HG03378 (cell line): ENCODE data around the gene C1QBP.
A peak's percentile ranks its signal among the peaks of the same experiment; 100 is the strongest.
"Not testable (repeated sequence)": the region's sequence is repeated elsewhere in the genome, so short reads cannot be mapped to it uniquely, and the experiment has no call there.

Experiments used
- ATAC-seq: cut with Tn5 transposase; IDR thresholded peaks from one replicate; pipeline ENCODE4 v1.9.1; 2021; ENCODE audit warnings: mild to moderate bottlenecking, moderate library complexity; ENCODE audit not compliant: unreplicated experiment

C1QBP gene

DNA sequence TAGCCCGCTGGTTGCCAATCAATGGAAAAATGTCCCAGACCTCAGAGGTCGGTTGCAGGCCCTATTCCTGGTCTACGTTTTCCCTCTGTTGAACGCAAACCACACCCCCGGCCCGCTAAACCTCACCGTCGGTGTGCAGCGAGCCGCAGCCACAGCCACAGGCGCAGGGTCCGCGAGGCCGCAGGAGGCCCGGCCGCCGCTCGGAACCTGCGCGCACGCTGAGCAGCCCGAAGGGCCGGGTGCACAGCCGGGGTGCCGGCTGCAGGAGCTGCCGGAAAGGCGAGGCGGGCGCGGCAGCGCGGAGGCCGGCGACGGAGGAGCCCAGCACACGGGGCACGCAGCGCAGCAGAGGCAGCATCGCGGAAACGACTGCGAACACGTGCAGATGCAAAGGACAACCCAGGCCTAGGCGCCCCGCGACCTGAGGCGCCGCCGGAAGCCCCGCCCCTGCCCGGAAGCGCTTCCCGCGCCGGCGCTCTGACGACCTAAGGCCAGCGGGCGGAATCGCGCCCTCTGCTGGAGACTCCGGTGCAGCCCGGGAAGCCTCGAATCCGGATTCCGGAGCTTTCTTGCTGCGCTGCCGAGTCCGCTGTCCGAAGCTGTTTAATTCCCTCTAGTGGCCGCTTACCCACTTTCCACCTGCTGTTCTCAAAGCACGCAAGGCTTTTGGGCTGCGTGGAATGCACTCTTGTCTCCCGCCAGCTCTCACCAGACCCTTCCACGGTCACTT, at the start of gene C1QBP:
C1QBP (minus strand) TSS at position 440 of the 730 bp plus-strand sequence; CDS start at position 358, 82 bp downstream.
- ATAC-seq: peak; percentile 64

- ATAC-seq: no peak
Measured at GRCh38 chr17:5488752-5489151, 49.8 kb upstream of the C1QBP start.

DNA sequence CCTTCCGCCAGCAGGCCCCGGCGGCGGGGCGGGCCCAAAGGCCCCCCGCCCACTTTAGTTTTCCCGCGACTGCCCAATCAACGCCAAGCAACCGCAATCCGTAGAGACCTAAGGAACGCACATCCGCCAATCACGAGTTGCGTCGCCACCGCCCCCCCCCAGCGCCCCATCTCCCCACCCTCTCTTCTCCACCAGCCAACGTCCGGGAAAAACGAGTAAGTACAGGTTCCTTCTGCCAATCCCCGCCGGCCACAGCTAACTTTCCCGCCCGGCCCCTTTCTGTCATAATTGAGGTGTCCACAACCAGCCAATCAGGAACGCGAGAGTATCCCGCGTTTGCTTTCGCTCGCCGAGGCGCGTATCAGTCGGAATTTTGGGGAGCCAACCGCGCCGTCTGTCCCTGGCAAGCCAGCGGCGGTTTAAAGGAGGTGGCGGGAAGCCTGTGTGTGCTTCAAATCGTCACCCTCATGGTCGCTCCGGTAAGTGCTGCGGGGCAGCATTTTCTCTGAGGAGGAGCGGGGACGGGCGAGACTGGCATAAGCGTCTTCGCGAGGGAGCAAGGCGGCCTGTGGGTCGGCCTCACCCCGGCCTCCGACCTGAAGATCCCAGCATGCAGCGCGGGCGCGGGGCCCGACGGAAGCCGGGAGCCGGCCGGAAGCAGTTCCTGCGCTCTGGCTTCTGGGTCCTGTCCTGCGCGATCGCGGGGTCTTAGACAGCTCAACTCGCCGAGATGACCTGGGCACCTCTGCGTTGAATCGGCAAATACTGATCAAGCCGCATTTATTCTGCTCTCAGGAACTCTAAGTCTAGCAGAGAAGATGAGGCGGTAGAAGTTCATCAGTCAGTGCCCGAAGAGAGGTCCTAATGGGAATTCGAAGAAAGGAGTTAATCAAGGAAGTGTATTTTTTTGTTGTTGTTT, 47.5 kb upstream of the C1QBP start, which contains the start of gene MIS12:
MIS12 (plus strand) TSS at position 361 of the 919 bp plus-strand sequence. CDS start 2,297 bp downstream, outside the sequence.
- ATAC-seq: peak; percentile 73

DNA sequence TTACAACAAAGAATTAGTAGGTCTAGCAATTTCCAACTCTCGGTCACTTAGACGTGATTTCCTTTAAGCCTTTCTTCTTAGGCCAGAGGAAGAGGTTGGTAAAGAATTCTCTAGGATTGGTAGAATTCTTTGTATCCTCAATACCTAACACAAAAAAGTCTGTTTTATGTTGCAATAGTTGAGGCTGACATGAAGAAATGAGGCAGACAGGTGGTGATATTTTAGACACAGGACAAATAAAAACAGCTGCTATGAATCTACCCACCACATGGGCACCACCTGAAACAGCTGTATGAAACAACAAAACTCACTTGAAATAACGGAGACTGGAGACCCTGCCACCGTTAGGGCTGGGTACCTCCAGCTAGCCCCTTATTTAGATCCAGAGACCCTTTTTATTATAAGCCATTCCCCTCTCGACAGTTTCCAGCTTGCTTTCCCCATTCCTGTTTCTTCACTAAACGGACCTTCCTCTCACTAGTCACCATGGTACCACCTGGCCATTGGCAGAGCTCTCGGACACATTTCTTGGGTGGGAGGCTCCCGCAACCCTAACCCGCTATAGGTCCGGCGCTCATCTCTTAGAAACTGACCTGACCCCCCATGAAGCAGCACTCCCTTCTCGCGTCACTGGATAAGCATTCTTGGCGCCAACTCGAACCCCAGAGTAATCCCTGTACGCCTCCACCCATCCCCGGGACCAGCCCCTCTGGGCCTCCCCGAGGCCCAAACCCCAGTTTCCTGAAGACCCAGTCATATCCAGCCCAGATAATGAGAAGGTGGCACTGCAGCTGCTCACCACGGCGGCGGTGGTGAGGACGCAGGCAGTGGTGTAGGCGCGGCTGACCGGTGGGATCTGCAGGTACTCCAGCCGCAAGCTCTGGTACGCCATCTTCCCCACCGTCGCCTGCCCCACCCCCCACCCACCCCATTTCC, 46.6 kb upstream of the C1QBP start, which contains the start of gene DERL2:
DERL2 (minus strand) TSS at position 909 of the 936 bp plus-strand sequence; CDS start at position 892, 17 bp downstream.
- peak; percentile 14 for ATAC-seq

- no peak for ATAC-seq
Measured at GRCh38 chr17:5481451-5481850, 42.5 kb upstream of the C1QBP start.

GRCh38 chr17:5480962-5481361, 42.0 kb upstream of the C1QBP start:
- ATAC-seq: no peak

DNA sequence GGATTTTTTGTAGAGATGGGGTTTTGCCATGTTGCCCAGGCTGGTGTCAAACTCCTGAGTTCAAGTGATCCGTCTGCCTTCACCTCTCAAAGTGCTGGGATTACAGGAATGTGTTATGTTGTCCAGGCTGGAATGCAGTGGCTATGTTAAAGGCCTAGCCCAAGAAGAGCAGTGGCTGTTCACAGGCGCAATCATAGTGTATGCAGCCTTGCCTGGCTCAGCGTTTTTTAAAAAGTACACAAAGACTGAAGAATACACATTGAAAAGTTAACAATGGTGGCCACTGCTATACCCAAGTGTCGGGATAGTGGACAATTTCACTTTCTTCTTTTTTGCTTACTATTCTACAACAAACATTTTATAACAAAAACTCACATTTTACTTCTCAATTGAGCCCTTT, 40.0 kb upstream of the C1QBP start:
- no peak for ATAC-seq

- ATAC-seq: no peak
Measured at GRCh38 chr17:5473906-5474305, 35.0 kb upstream of the C1QBP start.

DNA sequence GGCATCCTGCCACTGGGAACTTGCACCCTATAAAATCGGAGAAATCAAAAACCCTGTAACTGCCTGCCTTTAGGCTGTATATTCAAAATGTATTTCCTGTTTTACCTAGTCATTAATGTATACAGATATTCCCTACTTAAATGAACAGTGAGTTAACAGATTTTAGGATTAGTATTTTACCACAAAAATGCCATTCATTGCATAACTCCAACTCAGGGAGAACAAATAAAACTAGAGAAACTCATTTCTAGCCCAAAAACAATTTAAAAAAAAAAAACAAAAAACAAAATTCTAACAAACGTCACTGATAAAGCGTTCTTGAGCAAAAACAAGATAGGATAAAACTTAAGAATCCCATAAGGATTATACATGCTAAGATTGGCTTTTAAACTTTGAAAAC, 33.6 kb upstream of the C1QBP start:
- no peak for ATAC-seq

GRCh38 chr17:5468075-5468473, 29.1 kb upstream of the C1QBP start:
- no peak for ATAC-seq

DNA sequence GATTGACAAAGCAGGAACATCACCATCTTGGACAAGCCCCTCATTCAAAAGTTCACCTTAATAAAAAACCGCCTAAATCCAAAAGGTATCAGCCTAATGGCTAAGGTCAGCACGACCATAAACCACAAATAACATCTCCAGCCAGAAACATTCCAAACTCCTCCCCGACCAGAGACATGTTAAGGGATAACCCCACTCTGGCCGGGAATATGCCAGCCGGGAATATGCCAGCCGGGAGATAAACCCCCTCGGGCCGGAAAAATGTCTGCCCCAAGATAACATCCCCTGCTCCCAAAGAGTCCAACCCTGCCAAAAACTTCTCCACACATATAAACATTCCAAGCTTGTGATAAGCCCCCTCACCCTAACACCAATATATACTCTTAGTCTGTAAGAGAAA, 28.5 kb upstream of the C1QBP start:
- no peak for ATAC-seq

DNA sequence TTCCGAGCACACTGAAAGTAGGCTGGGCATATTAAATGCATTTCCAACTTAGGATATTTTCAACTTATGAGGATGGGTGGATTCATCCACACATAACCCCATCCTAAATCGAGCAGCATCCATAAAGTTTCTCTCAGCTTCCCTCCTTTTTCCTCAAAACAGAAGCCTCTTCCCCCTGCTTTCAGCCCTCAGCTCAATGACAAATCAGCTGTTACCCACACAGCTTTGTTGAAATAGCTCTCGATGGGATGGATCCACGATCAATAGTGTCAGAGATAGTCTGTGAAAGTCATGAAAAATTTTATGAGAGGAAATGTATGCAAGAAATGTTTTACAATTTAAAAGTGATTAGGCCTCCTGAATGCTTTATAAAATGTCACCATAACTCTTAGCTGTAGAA, 27.3 kb upstream of the C1QBP start:
- no peak for ATAC-seq

DNA sequence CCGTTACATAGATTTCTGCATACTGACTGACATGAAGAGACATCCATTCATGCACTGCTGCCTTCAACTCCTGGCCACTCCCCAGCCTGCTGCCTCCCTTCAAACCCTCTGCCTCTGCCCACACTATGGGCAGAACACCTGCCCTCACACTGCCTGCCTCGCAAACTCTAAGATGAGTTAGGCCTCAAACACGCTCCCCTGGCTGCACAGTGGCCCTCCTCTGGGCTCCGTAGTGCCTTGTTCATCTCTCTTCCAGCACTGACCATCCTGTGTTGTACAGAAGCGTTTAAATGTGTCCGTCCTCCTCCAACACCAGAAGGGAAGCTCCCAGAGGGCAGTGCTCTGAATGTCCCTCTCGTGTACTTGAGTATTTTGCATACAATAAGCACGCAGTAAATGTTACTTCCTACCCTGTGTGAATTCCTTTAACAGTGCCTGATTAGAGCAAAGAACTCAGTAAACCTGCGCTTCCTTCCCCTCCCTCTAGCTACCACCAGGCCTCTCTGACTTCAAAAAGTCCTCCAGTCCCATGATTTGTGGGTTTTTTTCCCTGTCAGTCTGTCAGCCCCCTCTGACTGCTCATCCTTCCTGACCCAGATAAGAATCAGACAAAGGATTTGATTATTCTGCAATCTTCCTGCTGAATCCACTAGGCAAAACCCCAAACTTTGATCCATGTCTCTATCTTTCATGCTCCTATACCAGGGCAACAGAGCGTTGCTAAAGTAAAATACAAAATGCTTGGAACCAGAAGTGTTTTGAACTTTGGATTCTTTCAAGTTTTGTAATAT, 26.0 kb upstream of the C1QBP start:
- ATAC-seq: no peak

GRCh38 chr17:5446786-5447185, 7.8 kb upstream of the C1QBP start:
- ATAC-seq: no peak

- ATAC-seq: no peak
Measured at GRCh38 chr17:5444209-5444608, 5.3 kb upstream of the C1QBP start.

DNA sequence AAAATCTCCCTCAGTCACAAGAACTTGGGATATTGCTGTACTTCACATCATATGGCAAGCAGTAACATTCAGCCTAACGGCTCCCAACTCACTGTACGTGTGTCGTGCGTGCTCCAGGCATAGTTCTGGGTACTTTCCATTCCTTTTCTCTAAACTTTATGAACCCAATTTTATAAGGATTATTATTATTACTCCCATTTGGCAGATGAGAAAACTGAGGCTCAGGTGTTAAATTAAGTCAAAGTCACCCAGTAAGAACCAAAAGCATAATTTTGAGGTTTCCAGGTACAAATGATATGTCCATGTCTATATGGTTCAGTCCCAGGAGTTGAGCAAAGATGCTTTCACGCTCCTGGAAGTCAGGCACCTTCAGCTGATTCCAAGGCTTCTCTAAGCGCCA, 4.8 kb upstream of the C1QBP start:
- no peak for ATAC-seq

DNA sequence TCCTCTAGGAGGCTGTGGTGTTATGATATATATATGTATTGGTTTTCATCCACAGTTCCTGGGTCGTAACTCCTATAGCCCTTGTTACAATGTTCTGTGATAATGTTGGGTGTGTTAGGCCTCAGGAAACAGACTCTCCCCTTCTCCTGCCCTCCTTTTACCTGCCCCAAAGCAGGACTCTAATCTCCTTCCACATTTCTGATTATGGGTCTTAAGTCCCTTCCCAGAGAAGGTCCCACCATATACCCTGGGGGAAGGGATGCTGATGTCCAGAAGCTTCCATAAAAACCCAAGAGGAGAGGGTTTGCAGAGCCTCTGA, 450 bp upstream of the C1QBP start:
- no peak for ATAC-seq

DNA sequence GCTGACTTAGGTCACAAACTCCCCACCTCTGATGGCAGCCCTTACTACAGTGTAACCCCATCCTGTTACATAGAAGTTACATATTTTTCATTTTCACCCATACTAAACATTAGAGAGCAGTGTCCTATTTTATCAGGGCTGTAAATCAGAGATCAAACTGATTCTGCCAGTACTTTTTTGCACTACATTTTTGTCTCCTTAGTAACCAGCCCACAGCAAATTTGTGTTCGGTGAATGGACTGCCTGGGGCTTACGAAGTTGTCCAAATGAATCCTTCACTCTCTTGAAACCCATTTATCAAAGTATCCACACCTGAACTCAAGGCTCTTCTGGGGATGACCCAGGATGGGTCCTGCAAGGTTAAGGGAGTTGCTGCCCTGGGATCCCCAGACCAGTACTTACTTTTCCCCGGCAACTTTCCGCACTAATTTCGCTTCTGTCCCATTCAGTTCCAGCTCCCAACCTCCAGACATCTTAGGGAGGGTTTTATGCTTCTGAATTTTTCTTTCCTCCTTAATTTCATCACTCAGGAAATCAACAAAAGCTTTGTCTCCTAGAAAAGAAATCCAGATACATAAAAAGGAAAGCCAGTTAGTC, 1.1 kb downstream of the C1QBP start:
- no peak for ATAC-seq

DNA sequence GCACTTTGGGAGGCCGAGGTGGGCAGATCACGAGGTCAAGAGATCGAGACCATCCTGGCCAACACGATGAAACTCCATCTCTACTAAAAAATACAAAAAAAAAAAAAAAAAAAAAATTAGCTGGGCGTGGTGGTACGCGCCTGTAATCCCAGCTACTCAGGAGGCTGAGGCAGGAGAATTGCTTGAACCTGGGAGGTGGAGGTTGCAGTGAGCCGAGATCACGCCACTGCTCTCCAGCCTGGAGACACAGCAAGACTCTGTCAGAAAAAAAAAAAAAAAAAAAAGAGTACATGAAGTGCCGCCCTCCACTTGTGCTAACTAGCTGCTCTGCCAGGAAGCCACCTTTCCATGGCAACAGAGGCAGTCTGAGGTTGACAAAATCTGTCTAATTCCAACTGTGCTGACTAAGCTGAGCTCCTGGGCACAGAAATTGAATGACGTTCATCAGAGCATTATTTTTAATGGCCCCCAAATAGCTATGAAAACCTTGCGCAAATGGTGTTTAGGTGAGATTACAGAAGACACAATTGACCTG, 3.1 kb downstream of the C1QBP start:
- ATAC-seq: not testable (repeated sequence)
